NCI-H748 (cell line): ENCODE measurements around the gene LAD1.

Source experiments
- DNase-seq: peaks from one replicate; lab custom pipeline; 2025; ENCODE audit not compliant: unreplicated experiment; lab: John Stamatoyannopoulos, UW

The LAD1 gene

DNA sequence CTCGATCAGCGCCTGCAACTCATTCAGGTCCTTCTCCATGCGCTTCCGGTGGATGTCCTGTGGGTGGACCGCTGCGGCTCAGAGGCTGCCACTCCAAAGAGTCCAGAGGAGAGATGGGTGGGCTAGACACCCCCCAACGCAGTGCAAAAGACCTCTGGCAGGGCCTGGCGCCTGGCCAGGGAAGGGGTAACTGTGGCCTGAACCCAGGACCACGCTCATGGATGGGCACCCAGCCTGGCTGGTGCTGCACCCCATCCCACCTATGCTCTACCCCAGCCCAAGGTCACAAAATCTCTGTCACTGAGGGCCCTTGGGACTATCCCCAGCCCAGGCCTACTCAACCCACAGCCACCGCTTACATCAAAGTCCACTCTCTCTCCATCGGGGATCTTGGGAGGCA lies 33.9 kb downstream of the LAD1 start:
- no peak for DNase-seq

DNA sequence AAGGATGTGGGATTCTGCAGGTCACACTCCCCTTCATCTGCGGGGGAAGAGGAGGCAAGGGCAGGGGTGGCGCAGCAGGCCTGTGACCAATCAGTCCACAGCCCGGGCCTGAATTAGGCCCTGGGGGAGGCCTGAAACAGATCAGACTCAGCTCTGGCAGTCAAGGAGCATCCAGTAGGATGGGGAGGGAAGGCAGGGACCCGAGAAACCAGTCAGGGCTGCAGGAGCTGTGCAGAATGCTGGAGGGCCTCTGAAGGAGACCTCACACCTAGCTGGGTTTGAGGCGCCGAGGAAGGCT lies 34.4 kb downstream of the LAD1 start:
- no peak for DNase-seq

GRCh38 chr1:201363467-201363866 lies 35.7 kb downstream of the LAD1 start:
- no peak for DNase-seq

GRCh38 chr1:201362906-201363305 lies 36.2 kb downstream of the LAD1 start:
- no peak for DNase-seq

- peak; percentile 39 for DNase-seq
These were observed 37.2 kb downstream of the LAD1 start for GRCh38 chr1:201361652-201362504.

- no peak for DNase-seq
These were observed 38.0 kb downstream of the LAD1 start for GRCh38 chr1:201360901-201361651.

DNA sequence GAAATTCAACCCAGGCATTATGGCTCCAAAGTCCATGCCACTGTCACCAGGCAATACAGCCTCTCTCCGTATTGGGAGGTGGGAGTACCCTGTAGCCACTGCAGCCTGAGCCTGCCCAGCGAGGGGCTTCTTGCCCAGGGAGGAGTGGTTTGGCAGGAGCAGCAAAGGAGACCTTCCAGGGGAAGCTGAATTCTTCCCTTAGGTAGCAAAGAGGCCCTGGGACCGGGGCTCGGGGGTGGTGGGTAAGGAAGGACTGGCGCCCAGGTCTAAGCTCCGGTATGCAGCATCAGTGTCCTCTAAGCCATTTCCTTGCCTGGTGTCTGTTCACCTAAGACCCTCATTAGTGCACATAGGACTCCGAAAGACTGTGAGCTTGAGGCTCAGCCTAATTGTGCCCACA lies 38.6 kb downstream of the LAD1 start:
- DNase-seq: no peak

DNA sequence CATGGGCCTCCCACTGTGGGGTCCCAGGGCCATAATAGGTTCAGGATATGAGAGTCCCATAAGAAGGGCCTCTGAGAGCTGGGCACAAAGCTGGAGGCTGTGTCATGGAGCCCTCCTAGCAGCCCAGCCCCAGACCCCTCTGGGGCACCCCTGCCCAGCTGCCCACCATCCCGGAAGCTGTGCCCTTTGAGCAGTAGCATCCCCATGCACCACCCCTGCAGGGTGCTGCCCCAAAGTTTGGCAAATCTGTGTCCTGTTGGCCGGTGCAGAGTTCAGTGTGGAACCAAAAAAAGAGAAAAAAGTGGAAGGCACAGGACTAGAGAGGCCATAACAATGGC lies 39.3 kb downstream of the LAD1 start:
- no peak for DNase-seq

DNA sequence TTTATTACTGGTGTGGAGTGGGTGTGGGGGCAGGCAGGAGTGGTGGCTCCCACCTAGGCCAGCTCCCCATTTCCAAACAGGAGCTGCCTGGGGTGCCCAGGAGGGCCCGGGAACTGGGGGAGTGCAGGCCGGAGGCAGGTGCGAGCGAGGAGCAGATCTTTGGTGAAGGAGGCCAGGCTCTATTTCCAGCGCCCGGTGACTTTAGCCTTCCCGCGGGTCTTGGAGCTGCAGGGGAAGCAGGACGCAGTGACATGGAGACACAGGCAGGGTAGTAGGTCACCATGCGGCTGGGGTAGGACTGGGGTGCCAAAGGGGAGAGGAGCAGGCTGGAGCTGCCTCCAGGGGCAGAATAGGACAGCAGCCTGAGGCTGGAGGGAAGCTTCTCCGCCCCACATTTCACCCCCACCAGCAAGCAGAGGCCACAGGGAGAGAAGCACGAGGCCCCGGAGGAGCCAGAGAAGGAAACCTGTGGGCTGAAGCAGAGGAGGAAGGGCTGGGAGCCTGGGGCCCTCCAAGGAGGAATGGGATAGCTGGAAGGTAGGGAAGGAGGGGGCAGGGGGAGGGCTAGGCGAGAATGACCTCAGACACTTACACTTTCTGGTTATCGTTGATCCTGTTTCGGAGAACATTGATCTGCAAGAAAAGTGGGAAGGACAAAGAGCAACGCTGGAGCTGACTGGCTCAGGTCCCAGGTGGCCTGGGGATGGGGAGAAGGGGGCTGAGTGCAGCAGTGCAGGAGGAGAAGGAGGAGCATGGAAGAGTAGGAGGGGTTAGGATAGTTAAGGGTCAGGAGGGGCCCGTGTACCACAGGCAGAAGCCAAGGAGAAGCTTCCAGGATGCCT lies 39.9 kb downstream of the LAD1 start:
- DNase-seq: no peak

- DNase-seq: no peak
These were observed 40.5 kb downstream of the LAD1 start for GRCh38 chr1:201358596-201358995.

GRCh38 chr1:201357636-201358348 lies 41.3 kb downstream of the LAD1 start:
- no peak for DNase-seq

DNA sequence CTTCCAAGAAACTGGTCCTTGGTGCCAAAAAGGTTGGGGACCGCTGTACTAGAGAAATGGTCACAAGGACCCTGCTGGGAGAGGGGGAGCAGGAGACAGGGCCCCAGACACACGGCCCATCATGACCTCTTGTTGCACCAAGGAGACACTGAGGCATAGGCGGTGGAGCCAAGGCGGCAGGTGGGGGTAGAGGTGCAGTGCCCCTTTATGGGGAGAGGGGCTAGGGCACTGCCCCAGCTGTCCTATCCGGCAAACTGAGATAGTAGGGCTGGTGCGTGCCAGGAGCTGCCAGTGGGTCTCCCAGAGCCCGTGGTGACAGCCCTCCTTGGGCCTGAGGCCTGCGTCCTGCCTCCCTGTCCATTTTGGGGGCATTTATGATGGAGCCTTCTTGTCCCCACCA lies 41.9 kb downstream of the LAD1 start:
- DNase-seq: no peak

GRCh38 chr1:201356701-201357100 lies 42.4 kb downstream of the LAD1 start:
- DNase-seq: no peak

GRCh38 chr1:201356236-201356635 lies 42.9 kb downstream of the LAD1 start:
- DNase-seq: no peak

GRCh38 chr1:201355471-201355870 lies 43.7 kb downstream of the LAD1 start:
- DNase-seq: no peak

DNA sequence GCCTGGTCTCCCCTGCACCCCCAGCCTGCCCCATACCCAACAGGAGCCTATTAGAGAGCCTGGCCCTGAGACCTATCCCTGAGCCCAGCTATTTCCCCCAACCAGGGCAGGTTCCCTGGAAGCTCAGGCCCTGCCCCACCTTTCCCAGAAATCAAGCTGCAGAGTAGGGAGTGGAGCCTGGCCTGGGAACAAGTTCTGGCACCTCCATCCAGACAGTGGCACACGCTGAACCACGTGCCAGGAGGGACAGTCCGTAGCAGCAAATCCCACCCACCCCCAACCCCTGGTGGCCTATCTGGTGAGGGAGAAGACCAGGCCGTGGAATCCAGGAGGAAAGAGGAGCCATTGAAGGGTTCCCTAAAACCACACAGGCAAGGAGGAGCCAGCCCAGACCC lies 44.2 kb downstream of the LAD1 start:
- no peak for DNase-seq

DNA sequence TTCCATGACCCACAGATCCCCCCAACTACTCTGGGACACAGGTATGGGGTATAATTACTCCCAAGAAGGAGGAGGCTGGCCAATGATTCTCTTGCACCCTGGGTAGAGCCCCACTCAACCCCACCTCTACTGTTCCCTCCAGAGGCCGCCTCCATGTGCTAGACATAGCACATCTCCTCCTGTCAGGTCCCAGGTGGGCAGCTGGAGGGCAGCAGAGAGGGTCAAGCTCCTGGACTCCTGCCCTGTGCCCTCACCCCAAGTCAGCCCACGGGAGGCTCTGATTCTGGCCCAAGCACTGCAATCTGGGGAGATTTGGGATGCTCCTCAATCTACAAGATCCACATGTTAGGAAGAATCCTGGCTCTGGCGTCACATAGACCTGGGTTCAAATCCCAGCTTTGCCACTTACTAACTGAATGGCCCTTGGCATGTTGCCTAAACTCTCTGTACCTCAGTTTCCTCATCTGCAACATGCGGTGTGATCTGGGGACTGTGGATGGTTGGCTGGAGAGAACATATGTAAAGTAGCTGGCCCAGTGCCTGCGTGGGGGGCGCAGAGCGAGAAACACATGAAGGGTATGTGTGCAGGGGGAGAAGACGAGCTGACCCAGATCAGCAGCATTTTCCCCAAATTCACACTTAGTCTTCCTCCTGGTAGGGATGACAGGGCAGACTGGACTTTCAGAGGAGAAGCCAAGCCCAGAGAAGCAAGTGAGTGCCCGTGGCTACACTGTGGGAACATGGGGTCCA lies 44.8 kb downstream of the LAD1 start:
- no peak for DNase-seq

DNA sequence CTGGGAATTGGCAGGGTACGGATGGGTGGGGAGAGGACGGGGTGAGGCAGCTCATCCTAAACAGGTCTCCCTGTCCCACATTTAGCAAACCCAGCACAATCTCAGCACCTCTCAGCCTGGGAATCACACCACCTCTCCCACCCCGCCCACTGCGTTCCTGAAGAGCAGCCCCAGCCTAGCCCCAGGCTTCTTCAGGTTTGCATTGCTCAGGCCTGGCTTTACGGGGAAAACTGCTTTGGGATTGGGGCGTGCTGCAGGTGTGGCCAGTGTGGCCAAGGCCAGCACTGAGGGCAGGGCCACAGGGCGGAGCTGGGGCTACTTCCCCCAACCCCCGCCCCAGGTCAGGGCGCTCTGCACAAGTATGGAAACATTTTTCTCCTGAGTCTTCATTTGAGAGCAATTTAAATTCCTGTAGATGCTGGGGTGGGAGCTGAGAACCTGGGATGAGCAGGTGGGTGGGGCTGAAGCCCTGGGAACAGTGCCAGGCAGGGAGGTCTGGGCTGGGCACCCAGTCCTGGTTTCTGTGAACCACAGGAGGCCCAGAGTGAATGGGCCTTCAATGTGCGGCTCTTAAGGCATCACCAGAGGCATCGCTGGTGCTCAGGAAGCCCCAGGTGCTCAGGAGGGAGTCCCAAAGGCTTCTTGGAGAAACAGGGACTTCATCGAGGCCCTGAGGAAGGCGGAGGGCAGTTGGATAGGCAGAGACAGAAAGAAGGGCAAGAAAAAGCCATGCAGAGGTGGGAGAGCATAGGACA lies 45.8 kb downstream of the LAD1 start:
- no peak for DNase-seq

DNA sequence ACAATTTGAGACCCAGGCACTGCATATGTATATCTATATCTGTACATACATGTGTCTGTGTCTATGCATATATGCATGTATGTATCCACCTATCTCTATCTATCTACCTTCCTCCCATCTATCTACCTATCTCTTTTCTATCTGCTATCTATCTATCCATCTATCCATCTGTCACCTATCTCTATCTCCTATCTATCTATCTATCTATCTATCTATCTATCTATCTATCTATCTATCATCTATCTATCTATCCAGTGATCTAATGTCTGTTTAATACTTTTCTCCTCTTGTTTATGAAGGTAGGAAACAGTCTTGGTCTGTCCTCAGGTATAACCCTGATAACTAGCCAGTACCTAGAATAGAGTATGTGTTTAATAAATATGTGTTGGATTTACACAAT lies 47.5 kb downstream of the LAD1 start:
- no peak for DNase-seq

DNA sequence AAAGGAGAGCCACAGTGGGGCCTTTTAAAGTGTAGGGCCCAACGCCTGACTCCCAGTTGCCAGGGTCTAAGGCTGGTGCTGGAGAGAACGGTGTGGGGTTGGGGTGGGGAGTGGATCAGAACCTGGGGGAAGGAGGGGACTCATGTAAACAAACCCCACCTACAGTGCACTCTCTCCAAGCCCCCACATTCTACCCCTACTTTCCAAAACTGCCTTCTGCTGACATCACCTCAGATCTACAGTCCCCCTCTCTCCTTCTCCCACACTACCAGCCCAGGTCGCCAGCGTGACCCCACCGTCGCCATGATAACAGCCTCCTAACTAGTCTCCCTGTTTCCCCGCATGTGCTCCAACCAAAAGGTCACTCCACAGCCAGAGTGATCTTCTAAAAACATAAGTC lies 48.2 kb downstream of the LAD1 start:
- DNase-seq: no peak
